DMS114 treated with DMSO at 0.1 percent for 48 hours (cell line): ENCODE results near the gene CGB1.

Experiments used
- DNase-seq: peaks from one replicate; lab custom pipeline; 2025; ENCODE audit not compliant: unreplicated experiment; lab: John Stamatoyannopoulos, UW

CGB1 gene

GRCh38 chr19:48999481-49000325 lies 37.0 kb downstream of the CGB1 start:
- DNase-seq, result peak; percentile 30

DNA sequence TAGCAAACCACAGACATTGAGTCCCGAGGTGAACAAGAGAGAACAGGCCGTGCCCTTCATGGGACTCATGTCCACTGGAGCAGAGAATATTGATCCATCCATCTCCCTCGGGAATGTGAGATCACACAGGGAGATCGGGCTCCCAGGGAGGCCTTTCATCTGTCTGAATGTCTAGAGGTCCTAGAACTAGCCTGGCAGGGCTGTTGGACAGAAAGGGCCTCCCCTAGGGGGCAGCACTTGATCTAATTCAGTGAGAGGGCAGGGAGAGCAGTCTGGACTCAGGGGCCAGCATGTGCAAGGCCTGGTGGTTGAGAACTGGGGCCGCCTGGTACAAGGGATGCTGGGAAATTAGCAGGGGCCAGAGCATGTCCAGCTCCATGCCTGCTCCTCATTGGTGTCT lies 38.7 kb downstream of the CGB1 start:
- DNase-seq, result peak; percentile 10

- no peak for DNase-seq
Measured at GRCh38 chr19:48994035-48994386, 42.7 kb downstream of the CGB1 start.

- peak; percentile 93 for DNase-seq
Measured at GRCh38 chr19:48993175-48994034, 43.3 kb downstream of the CGB1 start, which contains the start of the genes GYS1 and RUVBL2. Gene GYS1, minus strand, starts transcription at chr19:48993309. Its CDS starts 197 bp downstream, at chr19:48993112. Gene RUVBL2, plus strand, starts transcription at chr19:48993887. Its CDS starts 25 bp downstream, at chr19:48993912.

GRCh38 chr19:48992581-48993174 lies 44.0 kb downstream of the CGB1 start:
- no peak for DNase-seq

DNA sequence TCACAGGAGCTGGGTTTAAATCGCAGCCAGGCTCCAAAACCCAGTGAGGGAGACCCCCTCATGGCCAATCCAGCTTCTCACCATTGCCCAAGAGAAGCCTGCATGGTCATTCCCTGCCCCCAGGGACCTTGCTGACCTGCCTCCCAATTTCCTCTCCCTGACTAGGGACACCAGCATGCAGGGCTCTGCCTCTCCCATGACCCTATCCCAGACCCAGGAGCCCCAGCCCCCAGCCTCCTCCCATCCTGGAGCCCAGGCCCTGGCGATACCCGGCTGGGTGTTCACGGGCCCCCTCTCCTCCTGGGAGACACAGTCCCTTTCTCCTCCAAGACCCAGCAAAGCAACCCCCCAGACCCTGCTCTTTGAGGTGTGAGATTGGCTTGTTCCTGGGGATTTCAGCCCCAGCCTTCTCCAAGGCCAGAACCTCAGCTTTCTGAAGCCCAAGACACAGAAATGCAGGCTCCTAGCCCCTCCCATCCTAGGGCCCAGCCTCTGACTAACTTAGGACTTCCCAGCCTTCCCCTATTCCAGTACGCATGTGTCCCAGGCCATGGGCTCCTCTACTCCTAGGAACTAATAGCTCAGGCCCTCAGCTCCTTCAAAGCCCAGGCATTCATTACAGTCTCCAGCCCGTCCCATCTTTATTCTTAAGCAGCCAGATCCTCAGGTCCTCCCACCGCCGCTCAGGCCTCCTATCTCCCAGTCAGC lies 44.7 kb downstream of the CGB1 start:
- DNase-seq, result peak; percentile 7

GRCh38 chr19:48991011-48991609 lies 45.6 kb downstream of the CGB1 start:
- no peak for DNase-seq

GRCh38 chr19:48990400-48990799 lies 46.3 kb downstream of the CGB1 start:
- DNase-seq, result no peak

GRCh38 chr19:48989701-48990291 lies 46.9 kb downstream of the CGB1 start:
- no peak for DNase-seq

DNA sequence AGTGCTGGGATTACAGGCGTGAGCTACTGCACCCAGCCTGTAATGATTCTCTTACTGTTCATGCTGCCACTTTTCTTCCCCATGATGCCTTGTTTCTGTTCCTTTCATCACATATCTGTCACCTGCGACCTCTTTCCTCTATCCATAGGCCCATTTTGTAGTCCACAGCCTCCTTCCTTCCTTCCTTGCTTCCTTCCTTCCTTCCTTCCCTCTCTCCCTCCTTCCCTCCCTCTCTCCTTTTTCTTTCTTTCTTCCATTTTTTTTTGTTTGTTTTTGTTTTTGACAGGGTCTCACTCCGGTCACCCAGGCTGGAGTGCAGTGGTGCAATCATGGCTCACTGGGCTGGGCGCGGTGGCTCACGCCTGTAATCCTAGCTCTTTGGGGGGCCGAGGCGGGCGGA lies 47.8 kb downstream of the CGB1 start:
- DNase-seq, result no peak

GRCh38 chr19:48988286-48988685 lies 48.4 kb downstream of the CGB1 start:
- no peak for DNase-seq

GRCh38 chr19:48987323-48987722 lies 49.4 kb downstream of the CGB1 start:
- DNase-seq, result no peak

- no peak for DNase-seq
Measured at GRCh38 chr19:48986211-48986610, 50.5 kb downstream of the CGB1 start.

- no peak for DNase-seq
Measured at GRCh38 chr19:48985711-48986110, 51.0 kb downstream of the CGB1 start.
